K562 (cell line): ENCODE measurements around the gene JRKL. TPM values are rescaled to one million over a fixed set of nuclear protein-coding genes. Genes with fewer than 3 reads are reported as not detected.

Source experiments
- ATAC-seq: fragments of 200-7000 bp; cut with Tn5 transposase; 3 replicates; pipeline ENCODE4 v1.9.1; 2020; ENCODE audit warnings: moderate library complexity
- BruUV-seq: library from RNA; stranded (reverse); fragments of 400-500 nt; replicated peaks from 2 replicates; lab custom pipeline; 2021; lab: Mats Ljungman, UMichigan
- CTCF ChIA-PET: fragments of 300-600 bp; formaldehyde crosslinking; extraction: SDS; loops from one replicate; lab custom pipeline; 2021; ENCODE audit warnings: low intra/inter-chr PET ratio; lab: Yijun Ruan, JAX
- POLR2A ChIA-PET: fragments of 300-600, 350-650 bp; sonication (Branson Sonifier 250); formaldehyde crosslinking; extraction: SDS; loops from one replicate; lab custom pipeline; 2021; ENCODE audit warnings: antibody characterized with exemption, inconsistent platforms; lab: Yijun Ruan, JAX
- DNase-seq, 4 experiments: peaks; one replicate each; pipeline versions ENCODE4 v3.0.0 to v3.0.0-alpha.2; 2011 to 2018; ENCODE audit warnings: low spot score in 3 of 4, mixed read lengths in 3 of 4; ENCODE audit errors: extremely low read depth in 1 of 4
- FAIRE-seq: peaks from 2 replicates; lab custom pipeline; 2011; peaks lifted over from hg19 to GRCh38; lab: Jason Lieb, UNC
- H2AFZ ChIP-seq: 2 replicates; pipeline ENCODE4 v1.6.0; 2011; ENCODE audit warnings: low read depth, low read length, control low read depth, inconsistent platforms
- H3K27ac ChIP-seq: fragments of 200-600 bp; 3 replicates; pipeline ENCODE4 v1.8.0; 2011; ENCODE audit warnings: low read depth, mild to moderate bottlenecking, control low read depth, inconsistent platforms, low read length, moderate library complexity, mixed read lengths; ENCODE audit errors: extremely low read depth
- H3K27me3 ChIP-seq, 2 experiments: fragments of 300-600 bp in 1 of 2; 2 replicates in 1 of 2; 3 replicates in 1 of 2; pipeline versions ENCODE4 v1.6.0 to v1.8.0; 2011; ENCODE audit warnings: inconsistent platforms in 2 of 2, low read length in 2 of 2, mild to moderate bottlenecking in 1 of 2, mixed read lengths in 1 of 2, moderate library complexity in 1 of 2; ENCODE audit not compliant: control insufficient read depth in 2 of 2, insufficient read depth in 2 of 2
- H3K36me3 ChIP-seq: fragments of 300-600 bp; 3 replicates; pipeline ENCODE4 v1.8.0; 2011; ENCODE audit warnings: mild to moderate bottlenecking, low read length, inconsistent platforms; ENCODE audit not compliant: control insufficient read depth, insufficient read depth
- H3K4me1 ChIP-seq, 2 experiments: fragments of 200-600 bp in 1 of 2; replicated peaks in 1 of 2; 2 replicates in 1 of 2; 3 replicates in 1 of 2; pipeline versions ENCODE4 v1.5.1 to v1.8.0; 2011; ENCODE audit warnings: inconsistent platforms in 2 of 2, low read length in 2 of 2, mild to moderate bottlenecking in 1 of 2, mixed read lengths in 1 of 2, moderate library complexity in 1 of 2; ENCODE audit not compliant: control insufficient read depth in 2 of 2, insufficient read depth in 2 of 2
- H3K4me2 ChIP-seq: 2 replicates; pipeline ENCODE4 v1.6.1; 2011; ENCODE audit warnings: low read length, control low read depth, inconsistent platforms, mixed read lengths; ENCODE audit not compliant: insufficient read depth
- H3K4me3 ChIP-seq: fragments of 200-600 bp; sonication (generic), shearing (Covaris generic); 2 replicates; pipeline ENCODE4 v1.5.1; 2016; ENCODE audit warnings: control low read depth, inconsistent platforms
- H3K79me2 ChIP-seq: fragments of 200-600 bp; 3 replicates; pipeline ENCODE4 v1.8.0; 2011; ENCODE audit warnings: low read length, inconsistent platforms; ENCODE audit not compliant: control insufficient read depth, insufficient read depth
- H3K9ac ChIP-seq, 2 experiments: 2 replicates each; pipeline versions ENCODE4 v1.6.0 to v1.6.1; 2011; ENCODE audit warnings: low read depth in 2 of 2, low read length in 2 of 2, control low read depth in 1 of 2, inconsistent platforms in 1 of 2, mild to moderate bottlenecking in 1 of 2, mixed read lengths in 1 of 2; ENCODE audit not compliant: insufficient read depth in 1 of 2
- H3K9me1 ChIP-seq: one replicate; pipeline ENCODE4 v1.6.0; 2011; ENCODE audit warnings: inconsistent platforms, mild to moderate bottlenecking, low read length, moderate library complexity; ENCODE audit not compliant: control insufficient read depth, insufficient read depth
- H3K9me3 ChIP-seq: replicated peaks from 2 replicates; pipeline ENCODE4 v1.5.1; 2011; ENCODE audit warnings: low read depth, low read length, inconsistent platforms; ENCODE audit not compliant: control insufficient read depth, insufficient read depth
- H4K20me1 ChIP-seq: replicated peaks from 2 replicates; pipeline ENCODE4 v1.6.1; 2011; ENCODE audit warnings: low read length, inconsistent platforms, mixed read lengths; ENCODE audit not compliant: control insufficient read depth, insufficient read depth
- whole genome bisulfite sequencing: fragments of 100-300 bp; shearing (Covaris generic); methylation state at CpG from one replicate; pipeline ENCODE4 v1.1.6; 2016; ENCODE audit warnings: low coverage, mixed read lengths; ENCODE audit not compliant: insufficient coverage; ENCODE audit errors: missing lambda C conversion rate; 5-methylcytosine and 5-hydroxymethylcytosine counted together
- in situ Hi-C: fragments of 300-500 bp; cut with MboI; formaldehyde crosslinking; loops from 4 replicates; pipeline ENCODE4 v1.15.0; 2018; ENCODE audit warnings: inconsistent platforms, mixed read lengths
- intact Hi-C: fragments of 100-400 bp; cut with micrococcal nuclease; formaldehyde crosslinking; loops from 2 replicates; pipeline ENCODE4 v1.14.2; 2022
- polyA plus RNA-seq, 8 experiments: library from polyadenylated mRNA; depleted of rRNA in 4 of 8; stranded (reverse) in 5 of 8; unstranded in 3 of 8; fragments of >200 nt; fragmentation: Nextera tagmentation in 2 of 8; fragmentation: Illumina TruSeq in 1 of 8; extraction: Ambion mirVana in 2 of 8; extraction: Trizol in 1 of 8; gene quantifications; 2 replicates each; pipeline versions ENCODE4 v1.2.1 to v1.2.3, GENCODE V29; 2011 to 2014; ENCODE audit warnings: inconsistent platforms in 1 of 8, missing spikeins in 1 of 8
- total RNA-seq, 7 experiments: library from RNA; depleted of rRNA in 6 of 7; stranded (reverse); fragments of >200 nt in 6 of 7; fragmentation: Illumina TruSeq in 2 of 7; extraction: Trizol in 2 of 7; gene quantifications; 2 replicates each; pipeline versions ENCODE4 v1.2.1 to v1.2.3, GENCODE V29; 2011 to 2021; ENCODE audit warnings: low replicate concordance in 1 of 7
- TF ChIP-seq, protein P1 (sequence below): fragments of 250-450 bp; sonication (Bioruptor Pico); IDR thresholded peaks from 2 replicates; pipeline ENCODE4 v1.8.0; 2021; ENCODE audit warnings: mild to moderate bottlenecking, moderate library complexity
- TF ChIP-seq, protein P2 (sequence below): fragments of 250-450 bp; sonication (Bioruptor Pico); IDR thresholded peaks from 2 replicates; pipeline ENCODE4 v1.5.0; 2020; ENCODE audit warnings: mild to moderate bottlenecking, borderline replicate concordance

The JRKL gene
- total and polyA plus RNA-seq, 9 of the 15 experiments (the other 6 are each of a cell fraction or from before 2014, with no cell fraction given) = 4.5 to 14.8 (median 8.5) TPM

GRCh38 chr11:96356848-96357247 is 33.0 kb upstream of the JRKL start:
- Histone ChIP-seq H3K4me3 (no peak overlapping the region), H3K79me2 (no peaks in the 10 kb centered on the region), H3K27ac (no peak overlapping the region), H3K4me2 (no peak overlapping the region), H3K9me3 (no peaks in the 10 kb centered on the region; the same call in 1 of the 2 replicates), H4K20me1 (no peaks in the 10 kb centered on the region), H3K9ac (no peak overlapping the region), H3K9me1 (no peaks in the 10 kb centered on the region), H3K4me1 (peaks cover 0 to 7% of the 10 kb centered on the region in 2 experiments; a peak in 2 of 5 replicates), H2AFZ (no peak overlapping the region), H3K27me3 (no peaks in the 10 kb centered on the region), H3K36me3 (peaks cover 33% of the 10 kb centered on the region)
- BruUV-seq = no TSS peak
- intact Hi-C loops = no loop called here
- ATAC-seq = no peak
- no peak for FAIRE-seq
- WGBS = 98% methylated on average over 4 of the region's 4 CpGs
- in situ Hi-C loops = no loop called here
- no peak for DNase-seq
- POLR2A ChIA-PET = no interaction called here
- TF ChIP-seq, protein P1, sequence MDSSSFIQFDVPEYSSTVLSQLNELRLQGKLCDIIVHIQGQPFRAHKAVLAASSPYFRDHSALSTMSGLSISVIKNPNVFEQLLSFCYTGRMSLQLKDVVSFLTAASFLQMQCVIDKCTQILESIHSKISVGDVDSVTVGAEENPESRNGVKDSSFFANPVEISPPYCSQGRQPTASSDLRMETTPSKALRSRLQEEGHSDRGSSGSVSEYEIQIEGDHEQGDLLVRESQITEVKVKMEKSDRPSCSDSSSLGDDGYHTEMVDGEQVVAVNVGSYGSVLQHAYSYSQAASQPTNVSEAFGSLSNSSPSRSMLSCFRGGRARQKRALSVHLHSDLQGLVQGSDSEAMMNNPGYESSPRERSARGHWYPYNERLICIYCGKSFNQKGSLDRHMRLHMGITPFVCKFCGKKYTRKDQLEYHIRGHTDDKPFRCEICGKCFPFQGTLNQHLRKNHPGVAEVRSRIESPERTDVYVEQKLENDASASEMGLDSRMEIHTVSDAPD (CRISPR knock-in tag) = no peak
- TF ChIP-seq, protein P2, sequence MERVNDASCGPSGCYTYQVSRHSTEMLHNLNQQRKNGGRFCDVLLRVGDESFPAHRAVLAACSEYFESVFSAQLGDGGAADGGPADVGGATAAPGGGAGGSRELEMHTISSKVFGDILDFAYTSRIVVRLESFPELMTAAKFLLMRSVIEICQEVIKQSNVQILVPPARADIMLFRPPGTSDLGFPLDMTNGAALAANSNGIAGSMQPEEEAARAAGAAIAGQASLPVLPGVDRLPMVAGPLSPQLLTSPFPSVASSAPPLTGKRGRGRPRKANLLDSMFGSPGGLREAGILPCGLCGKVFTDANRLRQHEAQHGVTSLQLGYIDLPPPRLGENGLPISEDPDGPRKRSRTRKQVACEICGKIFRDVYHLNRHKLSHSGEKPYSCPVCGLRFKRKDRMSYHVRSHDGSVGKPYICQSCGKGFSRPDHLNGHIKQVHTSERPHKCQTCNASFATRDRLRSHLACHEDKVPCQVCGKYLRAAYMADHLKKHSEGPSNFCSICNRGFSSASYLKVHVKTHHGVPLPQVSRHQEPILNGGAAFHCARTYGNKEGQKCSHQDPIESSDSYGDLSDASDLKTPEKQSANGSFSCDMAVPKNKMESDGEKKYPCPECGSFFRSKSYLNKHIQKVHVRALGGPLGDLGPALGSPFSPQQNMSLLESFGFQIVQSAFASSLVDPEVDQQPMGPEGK = no peak
- TF ChIP-seq, all 486 proteins: peak for 0
- CTCF ChIA-PET = no interaction called here
